Measurements from ENCODE around the gene RPS10. TPM values are rescaled to one million over a fixed set of nuclear protein-coding genes. Genes with fewer than 3 reads are reported as not detected.
"Not testable (repeated sequence)": the region's sequence is repeated elsewhere in the genome, so short reads cannot be mapped to it uniquely, and the experiment has no call there.

Gene RPS10
- total RNA-seq, 6 experiments from 2014 or later: 355 to 727 (median 398) TPM

DNA sequence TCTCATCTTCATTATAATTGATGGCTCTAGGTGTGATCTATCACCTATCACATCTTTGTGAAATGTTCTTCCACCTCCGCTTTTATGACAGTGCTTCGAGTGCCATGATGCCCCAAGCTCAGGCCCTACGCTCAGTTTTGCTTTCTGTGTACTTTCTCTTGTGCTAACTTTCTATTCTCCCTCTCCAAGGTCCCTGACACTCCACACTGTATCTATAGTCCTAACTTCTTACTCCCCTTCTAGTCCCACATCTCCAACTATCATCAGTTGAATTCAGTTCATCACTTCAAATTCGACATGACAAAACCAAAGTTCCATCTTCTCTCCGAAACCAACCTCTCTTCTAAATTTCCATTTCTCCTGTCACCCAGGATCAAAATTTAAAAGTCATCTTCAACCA, 50.0 kb downstream of the RPS10 start:
- H3K4me3 ChIP-seq: no peak overlapping the region
- ATAC-seq (no peak), DNase-seq (no peak)
- no peak for TF ChIP-seq POLR2A (IDR thresholded peaks at IDR 0.05)
- TF ChIP-seq, protein P1, sequence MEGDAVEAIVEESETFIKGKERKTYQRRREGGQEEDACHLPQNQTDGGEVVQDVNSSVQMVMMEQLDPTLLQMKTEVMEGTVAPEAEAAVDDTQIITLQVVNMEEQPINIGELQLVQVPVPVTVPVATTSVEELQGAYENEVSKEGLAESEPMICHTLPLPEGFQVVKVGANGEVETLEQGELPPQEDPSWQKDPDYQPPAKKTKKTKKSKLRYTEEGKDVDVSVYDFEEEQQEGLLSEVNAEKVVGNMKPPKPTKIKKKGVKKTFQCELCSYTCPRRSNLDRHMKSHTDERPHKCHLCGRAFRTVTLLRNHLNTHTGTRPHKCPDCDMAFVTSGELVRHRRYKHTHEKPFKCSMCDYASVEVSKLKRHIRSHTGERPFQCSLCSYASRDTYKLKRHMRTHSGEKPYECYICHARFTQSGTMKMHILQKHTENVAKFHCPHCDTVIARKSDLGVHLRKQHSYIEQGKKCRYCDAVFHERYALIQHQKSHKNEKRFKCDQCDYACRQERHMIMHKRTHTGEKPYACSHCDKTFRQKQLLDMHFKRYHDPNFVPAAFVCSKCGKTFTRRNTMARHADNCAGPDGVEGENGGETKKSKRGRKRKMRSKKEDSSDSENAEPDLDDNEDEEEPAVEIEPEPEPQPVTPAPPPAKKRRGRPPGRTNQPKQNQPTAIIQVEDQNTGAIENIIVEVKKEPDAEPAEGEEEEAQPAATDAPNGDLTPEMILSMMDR (IDR thresholded peaks at IDR 0.05): no peak
- no peak overlapping the region for H3K27ac ChIP-seq
- H3K4me1 ChIP-seq: peaks cover 0 to 6% (median 0%) of the 10 kb centered on the region in 4 donors
- no peaks in the 10 kb centered on the region for H3K9me3 ChIP-seq
- intact Hi-C loops (cut with DNase I): no loop called here
- H3K27me3 ChIP-seq: no peaks in the 10 kb centered on the region
- 84% methylated on average over 5 of the region's 5 CpGs for WGBS (ENCODE audit: insufficient coverage, low coverage, low lambda C conversion rate, missing lambda C conversion rate)
- no peaks in the 10 kb centered on the region for H3K36me3 ChIP-seq

GRCh38 chr6:34374508-34374907, 51.4 kb downstream of the RPS10 start:
- H3K4me1 ChIP-seq: peaks cover 0 to 8% (median 0%) of the 10 kb centered on the region in 4 donors
- TF ChIP-seq, protein P1 (IDR thresholded peaks at IDR 0.05): no peak
- TF ChIP-seq POLR2A (IDR thresholded peaks at IDR 0.05): no peak
- H3K27me3 ChIP-seq: no peaks in the 10 kb centered on the region
- H3K4me3 ChIP-seq: no peak overlapping the region
- no peaks in the 10 kb centered on the region for H3K9me3 ChIP-seq
- 60% methylated on average over 4 of the region's 4 CpGs for WGBS (ENCODE audit: insufficient coverage, low coverage, low lambda C conversion rate, missing lambda C conversion rate)
- H3K36me3 ChIP-seq: no peaks in the 10 kb centered on the region
- H3K27ac ChIP-seq: no peak overlapping the region
- ATAC-seq: no peak
- DNase-seq: no peak
- intact Hi-C loops (cut with DNase I): no loop called here

DNA sequence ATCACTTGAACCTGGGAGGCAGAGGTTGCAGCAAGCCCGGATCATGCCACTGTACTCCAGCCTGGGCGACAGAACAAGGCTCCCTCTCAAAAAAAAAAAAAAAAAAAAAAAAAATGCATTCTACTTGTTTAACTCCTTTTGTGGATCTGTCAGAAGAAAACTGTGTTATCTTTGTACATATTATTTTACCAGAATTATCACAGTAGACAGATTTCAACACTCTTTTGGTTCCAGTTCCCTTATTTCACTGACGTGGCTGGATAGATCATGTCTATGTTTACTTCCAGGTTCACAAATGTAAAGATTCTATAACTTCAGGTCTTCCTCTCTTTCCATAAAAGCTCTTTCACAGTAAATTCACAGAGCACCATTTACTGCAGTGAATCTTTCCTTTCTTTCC, 51.8 kb downstream of the RPS10 start:
- WGBS (ENCODE audit: insufficient coverage, low coverage, low lambda C conversion rate, missing lambda C conversion rate): 43% methylated on average over 3 of the region's 3 CpGs
- Histone ChIP-seq H3K9me3 (no peaks in the 10 kb centered on the region), H3K27ac (no peak overlapping the region), H3K4me1 (peaks cover 0 to 13% (median 0%) of the 10 kb centered on the region in 4 donors), H3K27me3 (no peaks in the 10 kb centered on the region), H3K4me3 (no peak overlapping the region), H3K36me3 (no peaks in the 10 kb centered on the region)
- TF ChIP-seq POLR2A (IDR thresholded peaks at IDR 0.05): no peak
- TF ChIP-seq, protein P1 (IDR thresholded peaks at IDR 0.05): no peak
- intact Hi-C loops (cut with DNase I): no loop called here
- DNase-seq: no peak
- peak in 1 of 4 donors; percentile 44 for ATAC-seq

GRCh38 chr6:34373511-34373910, 52.4 kb downstream of the RPS10 start:
- WGBS (ENCODE audit: insufficient coverage, low coverage, low lambda C conversion rate, missing lambda C conversion rate): 86% methylated on average over 5 of the region's 5 CpGs
- Histone ChIP-seq H3K27ac (no peak overlapping the region), H3K4me1 (peaks cover 0 to 15% (median 0%) of the 10 kb centered on the region in 4 donors), H3K36me3 (no peaks in the 10 kb centered on the region), H3K4me3 (no peak overlapping the region), H3K27me3 (no peaks in the 10 kb centered on the region), H3K9me3 (no peaks in the 10 kb centered on the region)
- DNase-seq (no peak), ATAC-seq (no peak)
- intact Hi-C loops (cut with DNase I): no loop called here
- TF ChIP-seq, protein P1 (IDR thresholded peaks at IDR 0.05): no peak
- no peak for TF ChIP-seq POLR2A (IDR thresholded peaks at IDR 0.05)

GRCh38 chr6:34371865-34372264, 54.0 kb downstream of the RPS10 start:
- not testable (repeated sequence) for ATAC-seq

More at GRCh38 chr6:34371865-34372264, 54.0 kb downstream of the RPS10 start:
- H3K27ac ChIP-seq; H3K9me3 ChIP-seq; H3K27me3 ChIP-seq; H3K36me3 ChIP-seq; H3K4me3 ChIP-seq; DNase-seq; intact Hi-C loops (cut with DNase I): not testable (repeated sequence)
- 78% methylated on average over 2 of the region's 5 CpGs for WGBS (ENCODE audit: insufficient coverage, low coverage, low lambda C conversion rate, missing lambda C conversion rate)
- H3K4me1 ChIP-seq: peaks cover 0 to 15% (median 0%) of the 10 kb centered on the region in 4 donors
